CD4-positive, alpha-beta T cell treated with Interleukin-4 for 4 hours (primary cell): ENCODE results near the gene CFAP57.
"Not testable (repeated sequence)": the region's sequence is repeated elsewhere in the genome, so short reads cannot be mapped to it uniquely, and the experiment has no call there.

Experiments
- DNase-seq: peaks from one replicate; pipeline ENCODE4 v3.0.0-alpha.2; 2020

The CFAP57 gene

DNA sequence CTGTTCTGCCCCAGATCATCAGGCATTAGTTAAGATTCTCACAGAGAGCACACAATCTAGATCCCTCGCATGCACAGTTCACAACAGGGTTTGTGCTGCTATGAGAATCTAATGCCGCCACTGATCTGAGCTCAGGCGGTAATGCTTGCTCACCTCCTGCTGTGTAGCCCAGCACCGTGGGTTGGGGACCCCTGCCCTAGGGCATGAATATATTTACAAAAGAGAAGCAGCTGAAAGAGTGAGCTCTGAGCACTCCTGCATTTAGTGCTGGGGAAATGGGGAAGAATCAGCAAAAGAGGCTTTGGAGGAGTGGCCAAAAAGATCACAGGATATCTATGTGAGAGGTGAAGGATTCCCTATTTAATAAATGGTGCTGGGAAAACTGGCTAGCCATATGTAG is 5.6 kb downstream of the CFAP57 start:
- no peak for DNase-seq

GRCh38 chr1:43184388-43184787 is 12.3 kb downstream of the CFAP57 start:
- no peak for DNase-seq

DNA sequence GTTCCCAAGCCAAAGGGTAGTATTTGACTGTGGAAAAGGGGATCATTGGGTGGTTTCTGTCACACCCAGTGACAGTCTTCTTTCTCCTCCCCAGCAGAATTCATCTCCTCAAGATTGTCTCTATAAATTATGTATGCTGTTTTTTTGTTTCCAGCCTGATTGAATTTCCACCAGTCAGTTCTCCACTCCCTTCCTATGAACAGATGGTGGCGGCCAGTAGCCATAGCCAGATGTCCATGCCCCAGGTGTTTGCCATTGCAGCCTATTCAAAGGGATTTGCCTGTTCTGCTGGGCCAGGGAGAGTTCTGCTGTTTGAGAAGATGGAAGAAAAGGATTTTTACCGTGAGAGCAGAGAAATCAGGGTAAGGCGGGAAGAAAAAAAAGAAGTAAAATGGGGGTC is 12.9 kb downstream of the CFAP57 start:
- no peak for DNase-seq

DNA sequence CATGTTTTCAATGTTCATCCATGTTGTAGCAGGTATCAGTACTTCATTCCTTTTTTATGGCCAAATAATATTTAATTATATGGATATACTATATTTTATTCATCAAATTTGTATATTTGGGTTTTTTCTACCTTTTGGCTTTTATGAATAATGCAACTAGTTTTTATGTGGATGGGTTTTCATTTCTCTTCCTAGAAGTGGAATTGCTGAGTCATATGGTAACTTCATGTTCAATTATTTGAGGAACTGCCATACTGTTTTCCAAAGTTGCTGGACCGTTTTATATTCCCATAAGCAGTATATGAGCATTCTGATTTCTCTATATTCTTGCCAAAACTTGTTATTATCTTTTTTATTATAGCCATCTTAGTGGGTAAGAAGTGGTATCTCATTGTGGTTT is 16.0 kb downstream of the CFAP57 start:
- DNase-seq = no peak

DNA sequence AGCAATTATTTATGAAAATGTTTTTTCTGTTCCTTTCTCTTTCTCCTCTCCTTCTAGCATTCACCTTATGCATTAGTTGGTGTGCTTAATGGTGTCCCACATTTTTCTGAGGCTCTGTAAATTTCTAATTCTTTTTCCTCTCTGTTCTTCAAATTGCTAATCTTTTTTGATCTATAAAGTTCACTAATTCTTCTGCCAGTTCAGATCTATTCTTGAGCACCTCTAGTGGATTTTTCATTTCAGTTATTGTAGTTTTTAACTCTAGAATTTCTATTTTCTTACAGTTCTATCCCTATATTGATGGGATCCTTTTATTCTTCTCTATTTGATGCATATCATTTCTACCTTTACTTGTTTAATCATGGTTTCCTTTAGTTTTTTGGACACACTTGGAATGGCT is 22.4 kb downstream of the CFAP57 start:
- DNase-seq = no peak

DNA sequence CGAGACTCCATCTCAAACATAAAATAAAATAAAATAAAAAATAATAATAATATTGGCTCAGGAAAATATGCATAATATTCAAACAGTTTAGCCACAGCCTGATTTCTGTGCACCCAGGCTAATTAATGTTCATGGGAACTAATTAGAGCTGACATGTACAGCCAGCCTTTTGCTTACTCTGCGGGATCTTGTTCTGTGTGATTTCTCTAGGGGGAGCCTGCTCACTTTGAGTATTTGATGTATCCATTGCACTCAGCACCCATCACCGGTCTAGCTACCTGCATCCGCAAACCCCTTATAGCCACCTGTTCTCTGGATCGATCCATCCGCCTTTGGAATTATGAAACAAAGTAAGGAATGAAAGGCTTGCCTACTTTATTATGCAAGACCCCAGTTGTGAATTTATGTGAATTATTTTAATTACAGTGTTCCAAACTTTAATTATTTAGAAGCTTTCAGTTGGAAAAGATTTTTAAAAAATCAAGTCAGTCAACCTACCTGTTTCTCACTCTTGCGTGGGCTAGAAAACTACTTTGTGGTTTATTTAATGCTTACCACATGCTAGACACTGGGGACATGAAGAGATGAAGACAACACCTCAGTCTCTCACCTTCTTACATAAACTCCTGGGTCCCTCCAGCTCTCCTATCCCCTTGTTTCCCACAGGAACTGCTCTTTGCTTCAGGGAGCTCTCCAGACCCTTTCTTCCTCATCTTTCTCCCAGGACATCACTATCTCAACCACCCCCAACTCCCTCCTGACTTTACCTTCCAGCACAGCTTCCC is 25.4 kb downstream of the CFAP57 start:
- DNase-seq = no peak

- no peak for DNase-seq
Measured at GRCh38 chr1:43199093-43199726, 27.1 kb downstream of the CFAP57 start.

DNA sequence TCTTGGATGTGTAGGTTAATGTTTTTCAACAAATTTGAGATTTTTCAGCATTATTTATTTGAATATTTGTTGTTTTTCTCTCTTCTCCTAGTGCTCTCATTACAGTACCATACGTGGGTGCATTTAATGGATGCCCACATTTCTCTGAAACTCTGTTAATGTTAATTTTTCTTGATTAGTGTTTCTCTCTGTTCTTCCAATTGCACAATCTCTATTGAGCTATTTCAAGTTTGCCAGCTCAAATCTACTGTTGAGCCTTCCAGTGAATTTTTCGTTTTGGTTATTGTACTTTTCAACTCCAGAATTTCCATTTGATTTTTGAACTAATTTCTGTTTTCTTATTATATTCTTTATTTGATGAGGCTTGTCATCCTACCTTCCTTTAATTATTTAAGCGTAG is 31.7 kb downstream of the CFAP57 start:
- DNase-seq = no peak

- DNase-seq = no peak
Measured at GRCh38 chr1:43204394-43204793, 32.3 kb downstream of the CFAP57 start.

- DNase-seq = no peak
Measured at GRCh38 chr1:43205671-43206070, 33.5 kb downstream of the CFAP57 start.

- DNase-seq = no peak
Measured at GRCh38 chr1:43206600-43207228, 34.6 kb downstream of the CFAP57 start.

- no peak for DNase-seq
Measured at GRCh38 chr1:43207229-43207853, 35.2 kb downstream of the CFAP57 start.

- not testable (repeated sequence) for DNase-seq
Measured at GRCh38 chr1:43208277-43208676, 36.1 kb downstream of the CFAP57 start.

GRCh38 chr1:43214501-43215444 is 42.6 kb downstream of the CFAP57 start:
- DNase-seq = no peak

DNA sequence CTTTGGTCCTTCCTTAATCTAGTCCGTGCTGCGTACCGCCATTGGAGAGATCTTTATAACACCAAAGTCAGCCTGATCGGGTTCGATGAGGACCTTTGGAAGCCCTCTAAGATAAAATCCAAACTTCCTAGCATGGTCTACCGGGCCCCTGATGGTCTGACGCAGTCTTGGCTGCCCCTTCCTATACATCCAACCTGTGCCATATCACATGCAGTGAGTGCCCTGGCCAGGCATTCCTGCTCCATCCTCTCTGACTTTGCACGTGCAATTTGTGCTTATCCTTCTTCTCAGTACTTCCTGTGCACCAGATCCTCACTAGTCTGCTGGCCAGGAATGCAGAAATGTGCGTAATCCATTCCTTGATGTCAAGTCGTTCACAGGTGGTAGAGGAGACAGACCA is 45.6 kb downstream of the CFAP57 start:
- DNase-seq = no peak

DNA sequence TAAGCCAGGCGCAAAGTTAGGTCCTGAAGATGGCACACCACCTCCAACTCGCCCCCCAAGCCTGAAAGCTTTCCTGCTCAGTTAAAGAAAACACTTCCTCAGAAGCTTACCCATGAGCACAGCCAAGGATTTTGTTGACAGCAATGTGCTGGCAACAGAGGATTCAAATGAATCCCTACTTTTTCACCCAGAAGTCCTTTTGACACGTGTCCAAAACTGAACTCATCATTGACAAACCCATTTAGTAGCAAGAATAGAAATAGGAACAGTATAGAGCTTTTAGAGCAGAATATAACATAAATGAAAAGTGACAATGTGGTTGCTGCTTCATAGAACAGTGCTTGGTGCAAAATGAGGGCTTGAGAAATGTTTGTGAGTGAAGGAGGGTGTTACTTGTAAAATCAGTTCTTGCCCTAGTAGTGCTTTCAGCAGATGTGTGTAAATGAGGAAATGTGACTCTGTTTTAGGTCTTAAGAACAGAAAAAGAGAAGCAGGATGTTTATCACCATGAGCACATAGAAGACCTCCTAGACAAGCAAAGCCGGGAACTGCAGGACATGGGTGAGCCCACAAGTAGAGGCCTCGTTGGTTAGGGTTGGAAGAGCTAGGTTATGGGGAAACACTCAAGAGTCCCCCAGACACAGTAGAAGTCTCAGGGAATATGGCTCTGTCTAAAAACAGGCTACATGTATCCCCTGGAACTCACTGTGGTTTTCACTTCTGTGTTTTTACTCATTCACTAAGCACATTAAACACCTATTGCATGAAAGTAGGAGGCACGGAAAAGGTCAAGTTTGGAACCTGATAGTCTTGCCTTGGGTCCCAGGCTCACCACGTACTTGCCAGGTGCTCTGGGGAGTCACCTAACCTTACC is 49.0 kb downstream of the CFAP57 start:
- no peak for DNase-seq

- no peak for DNase-seq
Measured at GRCh38 chr1:43221797-43222196, 49.7 kb downstream of the CFAP57 start.

DNA sequence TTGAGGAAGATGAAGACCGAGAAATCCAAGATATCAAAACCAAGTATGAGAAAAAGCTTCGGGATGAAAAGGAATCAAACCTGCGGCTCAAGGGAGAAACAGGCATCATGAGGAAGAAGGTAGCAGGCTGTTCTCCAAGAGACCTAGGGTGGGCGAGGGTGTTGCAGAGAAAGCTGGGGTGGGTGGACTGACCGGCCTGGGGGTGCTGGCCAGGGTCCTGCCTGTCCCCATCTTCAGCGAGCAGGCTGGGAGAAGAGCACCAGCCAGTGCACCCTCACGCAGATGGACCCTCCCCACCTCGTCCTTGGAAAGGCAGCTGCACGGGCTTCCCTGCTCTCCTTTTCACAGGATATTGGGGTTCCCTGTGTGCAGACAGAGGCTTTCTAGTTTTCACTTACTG is 50.7 kb downstream of the CFAP57 start:
- DNase-seq = no peak

- DNase-seq = no peak
Measured at GRCh38 chr1:43225168-43225567, 53.0 kb downstream of the CFAP57 start.

DNA sequence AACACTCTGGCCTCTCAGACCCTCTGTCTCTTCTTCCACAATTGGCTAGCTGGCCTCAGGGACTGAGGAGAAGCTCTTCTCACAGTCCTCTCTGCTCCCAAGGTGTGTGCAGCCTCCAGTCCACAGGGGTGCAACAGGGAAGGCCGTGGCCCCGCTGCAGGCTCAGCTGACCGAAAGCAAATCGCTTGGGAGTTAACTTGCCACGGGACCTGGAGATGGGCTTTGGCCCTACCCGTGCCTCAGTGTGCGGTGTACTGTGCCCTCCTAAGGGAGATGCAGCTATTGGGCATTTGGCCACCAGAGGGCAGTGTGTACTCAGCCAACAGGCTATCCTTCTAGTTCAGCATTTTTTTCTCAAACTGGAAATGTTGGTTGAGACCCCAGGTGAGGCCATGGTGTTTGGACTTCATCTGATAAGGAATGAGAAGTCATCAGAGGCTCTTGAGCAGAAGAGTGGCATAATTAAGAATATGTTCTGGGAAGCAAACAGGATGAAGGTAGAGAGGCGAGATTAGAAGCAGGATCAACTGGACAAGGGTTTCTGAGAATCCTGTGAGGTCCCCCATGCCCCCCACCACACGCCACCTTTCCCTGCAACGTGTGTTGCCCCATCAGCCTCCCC is 55.1 kb downstream of the CFAP57 start:
- peak; percentile 71 for DNase-seq
